GM19351 (cell line): Measurements from ENCODE around the gene BCKDHB.
"Not testable (repeated sequence)": the region's sequence is repeated elsewhere in the genome, so short reads cannot be mapped to it uniquely, and the experiment has no call there.

Source experiments
- ATAC-seq: cut with Tn5 transposase; IDR thresholded peaks from one replicate; pipeline ENCODE4 v1.9.1; 2021; ENCODE audit warnings: mild to moderate bottlenecking, moderate library complexity; ENCODE audit not compliant: unreplicated experiment

BCKDHB gene

DNA sequence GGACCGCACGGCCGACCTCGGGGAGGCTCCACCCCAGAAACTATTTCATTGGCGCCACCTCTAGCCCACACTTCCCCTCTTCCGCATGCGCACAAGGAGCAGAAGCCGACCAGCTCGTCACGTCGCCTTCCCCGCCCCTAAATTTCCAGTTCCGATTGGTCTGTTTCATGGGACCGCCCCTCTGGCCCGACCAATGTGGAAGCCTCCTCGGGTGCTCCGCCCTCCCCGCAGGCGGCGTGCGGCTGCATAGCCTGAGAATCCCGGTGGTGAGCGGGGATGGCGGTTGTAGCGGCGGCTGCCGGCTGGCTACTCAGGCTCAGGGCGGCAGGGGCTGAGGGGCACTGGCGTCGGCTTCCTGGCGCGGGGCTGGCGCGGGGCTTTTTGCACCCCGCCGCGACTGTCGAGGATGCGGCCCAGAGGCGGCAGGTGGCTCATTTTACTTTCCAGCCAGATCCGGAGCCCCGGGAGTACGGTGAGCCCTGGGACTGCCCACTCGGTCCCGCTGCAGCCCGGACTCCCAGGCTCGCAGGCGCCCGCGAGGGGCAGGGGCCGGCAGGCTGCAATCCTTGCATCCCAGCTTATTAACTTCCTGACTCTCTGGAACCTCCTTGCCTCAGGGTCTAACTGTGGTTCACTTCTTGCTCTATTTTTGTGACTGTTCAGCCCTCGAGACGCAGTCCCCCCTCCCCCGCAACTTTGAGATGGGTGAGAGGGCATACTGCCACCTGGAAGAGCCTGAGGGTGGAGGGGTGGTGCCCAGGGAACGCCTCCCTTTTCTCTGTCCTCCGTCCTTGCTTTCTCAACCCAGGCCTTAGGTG lies at the start of gene BCKDHB:
TSS of gene BCKDHB (plus strand) at position 254 of the 818 bp plus-strand sequence. CDS start at position 277, 23 bp downstream.
- peak; percentile 98 for ATAC-seq

DNA sequence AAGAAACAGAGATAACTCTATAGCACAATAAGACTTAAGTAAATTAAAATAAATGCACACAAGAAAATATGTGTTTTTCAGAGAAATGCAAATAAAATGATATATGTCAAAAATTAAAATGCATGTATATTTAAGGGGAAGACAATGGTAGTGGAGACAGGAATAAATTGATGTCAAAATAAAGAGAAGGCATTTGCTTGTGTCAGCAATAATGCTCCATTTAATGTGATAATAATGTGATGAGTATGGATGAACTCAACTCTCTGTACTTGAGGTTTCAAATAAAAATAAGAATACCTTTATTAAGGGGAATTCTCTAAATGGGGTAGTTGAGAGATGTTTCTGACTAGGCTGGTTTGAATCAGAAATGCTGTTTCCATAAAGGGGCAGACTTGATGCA lies 45.7 kb upstream of the BCKDHB start:
- ATAC-seq = no peak

DNA sequence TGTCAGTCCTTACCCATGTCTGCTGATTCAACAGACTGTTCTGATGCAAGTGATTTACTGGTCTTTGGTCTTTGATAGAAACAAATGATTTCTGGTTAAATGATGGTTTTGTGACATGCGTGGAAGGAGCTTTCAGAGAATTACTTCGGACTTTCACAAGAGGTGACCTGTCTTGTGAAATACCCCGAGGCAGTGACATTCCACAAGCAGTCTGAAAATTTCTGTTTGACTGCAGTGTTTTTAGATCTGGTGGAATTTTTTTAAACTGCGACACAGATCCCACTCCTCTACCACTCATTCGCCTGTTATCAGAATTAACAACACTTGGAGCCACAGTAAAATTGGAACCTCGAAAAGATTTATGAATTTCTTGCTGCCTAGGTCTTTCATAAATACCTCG lies 38.3 kb upstream of the BCKDHB start:
- ATAC-seq = not testable (repeated sequence)

DNA sequence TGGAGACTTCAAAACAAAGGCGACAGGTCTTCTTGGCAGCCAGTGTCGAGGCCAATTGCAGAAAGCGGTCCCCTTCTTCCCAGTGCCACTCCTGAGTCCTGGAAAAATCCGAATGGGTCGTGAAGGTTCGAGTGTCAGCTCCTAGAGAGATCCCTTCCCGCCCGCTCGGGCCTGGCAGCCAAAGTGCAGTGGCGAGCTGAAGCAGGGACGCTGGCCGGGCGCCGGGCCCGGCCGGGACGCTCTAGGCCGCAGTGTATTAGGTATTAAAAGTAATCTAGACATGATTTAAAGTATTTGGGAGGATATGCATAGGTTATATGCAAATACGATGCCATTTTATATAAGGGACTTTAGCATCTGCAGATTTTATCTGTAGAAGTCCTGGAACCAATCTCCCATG lies 36.0 kb upstream of the BCKDHB start:
- ATAC-seq = not testable (repeated sequence)

DNA sequence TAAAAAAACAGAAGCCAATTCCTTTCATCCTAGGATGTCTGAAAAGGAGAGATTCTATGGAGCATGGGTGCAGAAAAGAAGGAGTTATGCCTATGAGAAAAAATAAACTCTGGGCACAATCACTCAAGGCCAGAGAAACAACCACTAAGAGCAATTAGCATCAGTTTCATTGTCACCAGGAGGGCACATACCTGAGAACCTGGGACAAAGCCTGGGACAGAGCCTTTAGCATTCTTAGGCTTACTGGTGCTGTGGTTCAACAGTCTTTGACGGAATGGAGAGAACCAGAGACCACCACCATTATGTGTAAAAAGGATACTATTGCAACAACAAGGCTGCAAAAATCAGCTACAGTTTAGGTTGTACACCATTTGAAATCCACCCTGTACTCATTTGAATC lies 29.4 kb upstream of the BCKDHB start:
- no peak for ATAC-seq

DNA sequence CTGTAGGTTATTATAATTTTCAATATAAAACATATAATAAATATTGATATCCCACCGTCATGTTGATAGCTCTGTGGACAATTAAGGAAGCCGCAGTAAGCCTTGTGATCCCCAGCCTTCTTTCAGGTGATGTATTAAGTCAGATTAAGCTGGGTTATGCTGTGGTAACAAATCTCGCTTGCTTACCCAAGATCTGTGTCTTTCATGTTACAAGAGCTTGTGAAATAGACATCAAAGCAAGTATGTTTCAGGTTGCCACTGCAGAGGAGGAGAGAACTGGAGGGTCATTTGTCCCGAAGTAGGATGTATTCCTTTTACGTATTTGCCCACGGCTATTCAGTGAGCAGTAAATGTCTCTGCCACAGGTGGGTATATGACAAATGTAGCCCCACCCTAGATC lies 17.8 kb upstream of the BCKDHB start:
- no peak for ATAC-seq

DNA sequence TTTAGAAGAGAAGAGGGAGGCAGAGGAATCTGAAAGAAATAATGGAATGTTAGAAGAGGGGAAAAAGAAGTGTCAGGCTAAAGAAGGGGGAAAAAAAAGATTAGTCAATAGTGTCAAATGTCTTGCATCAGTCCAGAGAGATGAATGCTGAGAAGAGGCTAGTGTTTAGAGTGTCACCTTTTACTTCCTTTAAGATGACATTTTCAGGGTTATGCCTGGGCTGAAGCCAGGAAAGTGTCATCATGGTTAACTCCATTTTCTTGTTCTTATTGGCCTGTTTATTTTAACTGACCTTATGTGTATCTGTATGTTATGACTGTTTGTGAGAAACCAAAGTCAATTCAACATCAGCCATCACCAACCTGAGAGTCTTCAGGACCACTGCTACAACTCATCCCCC lies 15.0 kb upstream of the BCKDHB start:
- ATAC-seq = no peak

DNA sequence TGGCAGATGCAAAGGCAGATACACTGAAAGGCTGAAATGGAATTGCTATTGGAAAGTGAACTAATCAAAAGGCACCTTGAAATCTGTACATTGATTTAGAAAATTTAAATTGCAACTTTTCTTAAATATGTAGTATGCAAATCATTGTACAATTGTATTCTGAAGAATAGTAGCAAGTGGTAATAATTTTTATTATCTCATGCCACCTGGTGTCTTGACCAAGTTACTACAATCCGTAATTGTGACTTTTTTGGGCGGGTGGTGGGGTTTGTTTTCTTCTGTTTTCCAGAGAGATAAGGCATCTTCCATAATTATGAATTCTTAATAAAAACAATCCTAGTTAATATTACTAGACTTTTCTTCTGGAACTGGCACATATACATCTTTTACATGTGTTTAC lies 12.5 kb upstream of the BCKDHB start:
- peak; percentile 47 for ATAC-seq

DNA sequence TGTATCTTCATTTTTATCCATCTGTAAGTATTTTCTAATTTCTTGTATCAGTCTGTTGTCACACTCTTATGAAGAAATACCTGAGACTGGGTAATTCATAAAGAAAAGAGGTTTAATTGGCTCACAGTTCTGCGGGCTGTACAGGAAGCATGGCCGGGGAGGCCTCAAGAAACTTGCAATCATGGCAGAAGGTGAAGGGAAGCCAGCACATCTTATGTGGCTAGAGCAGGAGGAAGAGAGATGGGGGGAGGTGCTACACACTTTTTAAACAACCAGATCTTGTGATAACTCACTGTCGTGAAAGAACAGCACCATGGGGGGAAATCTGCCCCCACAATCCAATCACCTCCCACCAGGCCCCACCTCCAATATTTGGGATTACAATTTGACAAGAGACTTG lies 10.9 kb upstream of the BCKDHB start:
- ATAC-seq = no peak

DNA sequence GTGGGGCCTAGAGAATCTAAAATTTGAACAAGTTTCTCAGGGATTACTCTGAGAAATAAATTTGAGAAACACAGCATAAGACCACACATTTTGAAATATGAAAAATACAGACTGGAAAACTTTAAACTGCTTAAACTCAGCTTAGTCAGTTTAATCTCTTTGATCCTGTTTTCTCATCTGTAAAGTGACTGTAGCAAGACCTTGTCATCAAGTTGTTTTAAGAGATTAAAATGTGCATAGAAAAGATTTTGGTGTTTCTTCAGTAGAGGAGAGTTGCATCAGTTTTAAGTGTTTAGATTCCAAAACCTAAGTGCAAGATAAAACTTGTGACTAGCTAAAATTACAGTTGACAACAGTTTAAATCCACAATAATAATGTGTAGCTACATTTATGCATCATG lies 8.1 kb upstream of the BCKDHB start:
- no peak for ATAC-seq

DNA sequence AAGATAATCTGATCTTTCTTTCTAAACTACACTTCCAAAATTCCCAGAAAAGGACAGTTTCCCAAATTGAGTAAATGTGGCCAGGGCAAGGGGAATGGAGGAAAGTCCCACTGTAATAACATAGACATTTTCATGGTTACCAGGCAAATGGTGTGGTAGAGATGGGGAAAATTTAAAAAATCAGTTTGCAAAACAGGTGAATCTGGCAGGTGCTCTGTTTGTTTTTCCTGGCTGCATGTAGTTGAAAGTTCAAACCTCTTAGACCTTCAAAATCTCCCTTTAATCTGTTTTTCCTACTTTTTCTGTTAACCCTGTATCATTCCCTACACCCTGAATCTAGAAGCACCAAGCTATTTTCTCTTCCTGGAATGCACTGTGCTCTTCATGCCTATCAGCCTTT lies 2.0 kb upstream of the BCKDHB start:
- ATAC-seq = no peak

DNA sequence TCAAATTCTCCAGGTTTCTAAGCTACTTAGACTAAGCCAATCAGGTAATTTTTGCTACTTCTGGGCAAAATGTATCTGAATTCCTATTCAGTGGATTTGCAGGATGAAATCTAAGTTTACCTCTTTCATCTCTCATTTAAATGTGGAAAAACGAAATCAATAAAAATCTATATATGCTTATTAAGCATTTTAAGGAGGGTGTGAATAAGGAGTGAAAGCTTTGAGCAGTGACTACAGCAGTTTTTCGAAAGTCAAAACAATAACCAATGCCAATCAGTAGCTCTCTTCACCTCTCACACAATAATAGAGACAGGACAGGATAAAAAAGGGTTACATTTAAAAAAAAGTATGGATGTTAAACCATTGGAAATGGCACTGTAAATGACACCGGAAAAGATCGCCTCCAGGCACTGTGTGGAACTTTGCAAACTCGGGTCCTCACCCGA lies 476 bp upstream of the BCKDHB start:
- peak; percentile 13 for ATAC-seq

DNA sequence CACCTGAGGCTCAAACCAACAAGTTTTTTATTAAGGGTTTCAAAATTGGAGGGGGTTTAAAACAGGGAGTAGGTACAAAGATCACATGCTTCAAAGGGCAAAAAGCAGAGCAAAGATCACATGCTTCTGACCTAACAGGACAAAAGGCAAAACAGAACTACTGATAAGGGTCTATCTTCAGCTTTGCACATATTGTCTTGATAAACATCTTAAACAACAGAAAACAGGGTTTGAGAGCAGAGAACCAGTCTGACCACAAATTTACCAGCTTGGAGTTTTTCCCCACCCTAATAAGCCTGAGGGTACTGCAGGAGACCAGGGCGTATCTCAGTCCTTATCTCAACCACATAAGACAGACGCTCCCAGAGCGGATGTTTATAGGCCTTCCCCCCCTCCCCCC lies 16.1 kb downstream of the BCKDHB start:
- ATAC-seq = not testable (repeated sequence)

DNA sequence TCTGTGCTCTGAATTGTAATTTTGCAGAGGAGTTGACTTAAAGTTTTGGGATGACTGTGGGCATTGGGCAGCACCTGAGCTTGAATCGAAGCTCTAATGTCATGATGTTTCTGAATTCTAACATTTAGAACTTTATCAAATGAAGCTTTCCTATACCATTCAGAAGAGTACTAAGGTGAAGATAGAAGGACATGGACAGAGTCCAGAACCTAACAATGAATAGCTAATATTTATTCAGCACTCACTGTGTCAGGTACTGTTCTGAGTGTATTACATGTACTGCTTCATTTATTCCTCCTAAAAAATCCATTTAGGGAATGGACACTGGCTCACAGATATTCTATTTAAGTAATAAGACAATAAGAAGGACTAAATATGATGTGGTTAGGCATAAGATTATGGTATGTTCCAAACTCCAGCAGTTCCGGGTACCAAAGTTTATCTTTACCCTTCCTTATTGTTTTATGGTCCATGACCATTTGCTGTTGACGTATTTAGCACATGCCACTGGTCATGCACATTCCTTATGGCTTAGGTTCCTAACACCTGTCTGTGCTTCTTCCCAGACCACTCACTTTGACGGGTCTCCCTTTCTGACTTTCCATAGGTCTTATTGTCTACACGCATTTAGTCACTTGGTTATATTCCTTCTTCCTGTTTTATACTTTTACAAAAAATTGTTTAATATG lies 20.3 kb downstream of the BCKDHB start:
- ATAC-seq = no peak

DNA sequence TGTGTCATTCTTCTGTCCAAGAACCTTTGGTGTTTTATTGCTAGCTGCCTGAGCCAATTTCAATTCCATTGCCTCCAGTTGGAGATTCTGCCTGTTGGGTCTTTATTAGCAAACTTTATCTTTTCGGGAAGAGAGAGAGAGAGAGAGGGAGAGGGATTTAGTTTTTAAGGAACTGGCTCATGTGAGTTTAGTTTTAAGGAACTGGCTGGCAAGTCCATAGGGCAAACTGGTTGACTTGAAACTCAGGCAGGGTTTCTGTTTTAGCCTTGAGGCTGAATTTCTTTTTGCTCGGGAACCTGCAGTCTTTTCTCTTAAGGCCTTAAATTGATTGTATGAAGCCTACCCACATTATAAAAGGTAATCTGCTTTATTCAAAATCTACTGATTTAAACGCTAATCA lies 23.0 kb downstream of the BCKDHB start:
- ATAC-seq = no peak

DNA sequence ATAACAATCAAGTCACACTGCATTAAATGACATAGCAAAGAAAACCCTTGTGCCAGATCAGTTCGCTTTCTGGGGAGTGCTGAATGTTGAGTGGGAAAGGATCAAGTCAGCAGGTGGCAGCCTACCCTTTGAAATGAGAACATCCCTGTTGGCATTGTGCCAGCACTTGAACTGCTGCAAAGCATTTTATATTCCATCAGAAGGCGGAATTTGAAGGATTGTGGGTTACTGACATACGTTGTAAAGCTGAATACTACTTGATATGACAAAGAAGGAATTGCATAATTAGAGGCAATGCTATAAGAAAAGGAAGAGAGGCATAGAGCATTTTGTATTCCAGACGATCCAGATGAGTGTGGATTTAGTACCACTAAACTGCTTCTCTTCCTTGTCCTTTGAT lies 26.5 kb downstream of the BCKDHB start:
- no peak for ATAC-seq

DNA sequence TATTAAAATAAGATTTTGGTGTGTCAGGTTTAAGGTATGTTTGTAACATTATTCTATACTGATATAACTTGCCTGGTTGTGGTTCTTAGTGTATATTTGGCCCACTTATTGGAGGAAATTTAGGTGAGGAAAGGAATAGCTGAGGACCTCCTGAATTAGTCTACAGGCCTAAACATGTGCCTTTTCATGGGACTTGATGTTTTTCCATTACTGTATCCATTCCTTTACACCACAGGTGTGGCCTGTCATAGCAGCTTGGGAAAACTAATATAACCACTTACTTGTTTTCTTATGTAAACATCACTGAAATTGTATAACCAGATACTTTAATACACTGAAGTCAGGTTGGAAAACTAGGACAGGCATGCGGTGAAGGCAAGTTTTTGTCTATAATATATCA lies 27.6 kb downstream of the BCKDHB start:
- ATAC-seq = no peak

DNA sequence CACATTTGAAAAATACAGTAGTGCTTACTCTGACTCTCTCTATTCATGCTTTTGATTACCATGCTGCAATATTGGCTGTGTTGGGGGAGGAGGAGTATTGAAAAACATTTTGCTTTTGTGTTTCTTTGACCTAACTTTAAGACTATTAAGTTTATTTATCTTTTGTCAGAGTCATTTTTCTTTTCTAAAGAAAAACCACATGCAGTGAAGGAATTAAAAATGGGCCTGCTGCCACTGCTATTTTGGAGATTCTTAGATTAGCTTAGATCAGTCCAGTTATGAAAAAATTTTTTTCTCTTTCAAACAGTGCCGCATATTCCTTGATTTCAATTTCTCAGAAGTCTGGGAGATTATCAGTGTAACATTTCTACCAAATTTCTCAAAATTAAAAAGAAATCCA lies 36.1 kb downstream of the BCKDHB start:
- no peak for ATAC-seq

DNA sequence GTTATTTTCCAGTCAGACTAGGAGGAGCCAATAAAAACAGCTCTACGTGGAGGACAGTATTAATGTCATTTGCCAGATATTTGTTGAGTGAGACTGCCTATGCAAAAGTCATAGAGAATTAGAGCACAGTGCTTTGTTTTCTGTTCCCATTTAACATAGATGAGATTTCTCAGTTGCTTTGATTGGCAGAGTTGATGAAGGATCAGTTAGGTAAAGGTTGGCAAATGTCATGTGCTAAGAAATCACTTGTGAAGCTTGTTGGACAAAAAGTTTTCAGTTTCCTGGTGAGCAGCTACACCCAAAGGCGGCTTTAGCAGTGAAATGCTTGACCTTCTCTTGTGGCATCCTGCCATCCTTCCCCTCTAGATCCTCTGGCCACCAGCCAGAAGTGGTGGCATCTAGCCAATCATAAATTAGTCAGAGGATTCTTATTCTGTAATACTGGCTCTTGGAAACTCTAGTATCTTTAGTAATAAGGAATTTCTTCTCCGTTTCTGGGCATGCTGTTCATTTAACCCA lies 37.0 kb downstream of the BCKDHB start:
- no peak for ATAC-seq

DNA sequence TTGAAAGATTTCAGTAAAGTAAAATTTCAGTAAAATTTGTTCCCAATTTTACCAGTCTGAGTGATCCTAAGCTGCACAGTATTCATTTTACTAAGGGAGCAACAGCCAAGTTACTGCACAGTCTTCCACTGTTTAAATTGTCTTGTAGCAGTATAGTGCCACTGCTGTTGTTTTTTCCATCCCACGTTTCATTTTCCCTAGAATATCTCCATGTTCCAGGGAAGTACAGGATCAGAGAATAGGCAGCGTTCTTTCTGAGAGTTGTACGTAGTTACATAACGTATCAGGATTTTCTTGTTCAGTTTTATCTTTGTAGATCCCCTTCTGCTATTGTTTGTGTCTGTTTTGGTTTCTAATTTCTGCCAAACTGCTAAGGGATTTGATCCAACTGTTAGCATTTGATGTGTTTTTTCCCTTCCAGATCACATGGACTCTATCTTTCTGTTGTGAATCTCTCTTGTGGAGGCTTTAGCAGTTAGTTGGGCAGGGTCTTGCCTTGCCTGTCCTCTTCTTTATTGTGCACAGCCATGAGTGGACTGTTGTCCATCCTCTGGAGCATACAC lies 38.4 kb downstream of the BCKDHB start:
- ATAC-seq = no peak

DNA sequence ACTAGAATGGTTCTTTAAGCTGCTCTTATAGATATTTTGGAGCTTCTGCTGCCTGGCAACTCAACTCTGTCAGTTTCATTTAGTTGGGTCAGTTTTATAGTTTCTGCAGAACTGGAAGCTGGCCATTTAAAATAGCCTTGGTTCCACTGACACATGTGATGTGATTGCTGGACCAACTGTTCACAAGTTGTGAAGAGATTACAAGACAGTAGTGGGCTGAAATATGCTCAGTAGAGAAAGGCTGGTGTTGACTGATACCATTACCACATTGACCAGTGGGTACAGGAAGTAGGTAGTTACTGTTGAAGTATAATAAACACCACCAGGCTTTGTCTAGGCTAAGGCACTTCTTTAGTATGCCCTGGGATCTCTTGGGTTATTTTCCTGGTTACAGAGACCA lies 39.0 kb downstream of the BCKDHB start:
- peak; percentile 48 for ATAC-seq

DNA sequence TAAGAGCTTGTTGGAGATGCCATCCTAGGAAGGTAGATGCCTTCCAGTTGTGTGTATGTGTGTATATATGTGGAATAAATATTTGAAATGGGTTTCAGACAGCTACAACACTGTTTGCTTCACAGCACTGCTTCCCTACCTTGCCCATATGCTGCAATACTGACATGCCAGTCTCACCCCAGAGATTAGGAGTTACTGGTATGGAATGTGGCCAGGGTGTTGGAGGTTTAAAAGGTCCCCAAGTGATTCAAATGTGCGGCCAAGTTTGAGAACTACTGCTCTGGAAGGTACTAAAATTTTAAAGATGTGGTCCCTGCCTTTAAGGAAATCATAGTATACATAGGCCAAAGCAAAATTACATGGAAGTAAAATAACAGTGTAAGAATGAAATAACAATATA lies 39.5 kb downstream of the BCKDHB start:
- no peak for ATAC-seq
